Ishikawa (cell line): ENCODE data around the gene ST6GALNAC3.

Source experiments
- EP300 ChIP-seq: IDR thresholded peaks from 2 replicates; pipeline ENCODE4 v1.6.1; 2012; ENCODE audit warnings: borderline replicate concordance
- FOXM1 ChIP-seq: IDR thresholded peaks from 2 replicates; pipeline ENCODE4 v1.6.1; 2012; ENCODE audit warnings: low read depth, borderline replicate concordance
- NFIC ChIP-seq: IDR thresholded peaks from 2 replicates; pipeline ENCODE4 v1.6.1; 2012
- TF ChIP-seq, protein P1 (sequence below): IDR thresholded peaks from 2 replicates; pipeline ENCODE4 v1.6.1; 2012; ENCODE audit warnings: low read depth, mild to moderate bottlenecking

DNA sequence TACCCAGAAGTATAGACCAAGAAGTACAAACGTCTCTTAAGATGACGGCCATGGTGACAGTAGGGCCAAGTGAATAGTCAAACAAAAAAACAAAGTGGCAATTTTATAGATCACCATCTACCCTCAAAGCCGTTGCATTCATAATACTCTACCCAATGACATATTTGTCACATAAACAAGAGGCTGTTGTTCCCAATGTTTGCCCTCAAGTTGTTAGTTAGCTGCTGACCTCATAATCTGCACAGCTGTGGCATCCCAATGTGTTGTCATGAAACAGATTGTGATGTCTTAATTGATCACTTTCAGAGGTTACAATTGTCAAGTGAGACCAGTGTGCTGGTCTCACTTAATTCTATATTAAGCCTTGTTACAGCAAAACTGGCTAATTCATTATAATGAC is 333.8 kb downstream of the ST6GALNAC3 start:
- TF ChIP-seq, protein P1, sequence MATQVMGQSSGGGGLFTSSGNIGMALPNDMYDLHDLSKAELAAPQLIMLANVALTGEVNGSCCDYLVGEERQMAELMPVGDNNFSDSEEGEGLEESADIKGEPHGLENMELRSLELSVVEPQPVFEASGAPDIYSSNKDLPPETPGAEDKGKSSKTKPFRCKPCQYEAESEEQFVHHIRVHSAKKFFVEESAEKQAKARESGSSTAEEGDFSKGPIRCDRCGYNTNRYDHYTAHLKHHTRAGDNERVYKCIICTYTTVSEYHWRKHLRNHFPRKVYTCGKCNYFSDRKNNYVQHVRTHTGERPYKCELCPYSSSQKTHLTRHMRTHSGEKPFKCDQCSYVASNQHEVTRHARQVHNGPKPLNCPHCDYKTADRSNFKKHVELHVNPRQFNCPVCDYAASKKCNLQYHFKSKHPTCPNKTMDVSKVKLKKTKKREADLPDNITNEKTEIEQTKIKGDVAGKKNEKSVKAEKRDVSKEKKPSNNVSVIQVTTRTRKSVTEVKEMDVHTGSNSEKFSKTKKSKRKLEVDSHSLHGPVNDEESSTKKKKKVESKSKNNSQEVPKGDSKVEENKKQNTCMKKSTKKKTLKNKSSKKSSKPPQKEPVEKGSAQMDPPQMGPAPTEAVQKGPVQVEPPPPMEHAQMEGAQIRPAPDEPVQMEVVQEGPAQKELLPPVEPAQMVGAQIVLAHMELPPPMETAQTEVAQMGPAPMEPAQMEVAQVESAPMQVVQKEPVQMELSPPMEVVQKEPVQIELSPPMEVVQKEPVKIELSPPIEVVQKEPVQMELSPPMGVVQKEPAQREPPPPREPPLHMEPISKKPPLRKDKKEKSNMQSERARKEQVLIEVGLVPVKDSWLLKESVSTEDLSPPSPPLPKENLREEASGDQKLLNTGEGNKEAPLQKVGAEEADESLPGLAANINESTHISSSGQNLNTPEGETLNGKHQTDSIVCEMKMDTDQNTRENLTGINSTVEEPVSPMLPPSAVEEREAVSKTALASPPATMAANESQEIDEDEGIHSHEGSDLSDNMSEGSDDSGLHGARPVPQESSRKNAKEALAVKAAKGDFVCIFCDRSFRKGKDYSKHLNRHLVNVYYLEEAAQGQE: no peak
- no peak for TF ChIP-seq FOXM1
- TF ChIP-seq NFIC: no peak
- TF ChIP-seq EP300: no peak
